ENCODE results near the gene ZGPAT. TPM values are rescaled to one million over a fixed set of nuclear protein-coding genes. Genes with fewer than 3 reads are reported as not detected.

The ZGPAT gene
- total RNA-seq, 1 experiment from 2014 or later = 27.2 TPM

- Histone ChIP-seq H3K4me1 (replicated peaks; ENCODE audit: insufficient read depth) (peaks cover 9% of the 10 kb centered on the region), H3K27me3 (ENCODE audit: insufficient read depth, low read depth) (no peaks in the 10 kb centered on the region), H3K4me2 (peak overlapping the region; percentile 72), H3K9me3 (ENCODE audit: insufficient read depth, low read depth) (no peaks in the 10 kb centered on the region), H3K79me2 (ENCODE audit: low read depth) (peaks cover 10% of the 10 kb centered on the region; the same call in 1 of the 2 replicates), H3F3A (ENCODE audit: insufficient read depth, low read depth) (peaks cover 37% of the 10 kb centered on the region), H2AFZ (no peak overlapping the region), H4K20me1 (ENCODE audit: insufficient read depth) (no peaks in the 10 kb centered on the region; the same call in 1 of the 2 replicates), H3K9me2 (ENCODE audit: insufficient read depth) (no peaks in the 10 kb centered on the region), H3K36me3 (ENCODE audit: low read depth) (no peaks in the 10 kb centered on the region), H3K27ac (no peak overlapping the region), H3K4me3 (peak overlapping the region; percentile 44; the same call in 1 of the 2 replicates)
- ChIA-PET CTCF (interaction anchor here (1.3 kb wide), 1 partner anchor 100 kb away, joined by 18 read pairs; no protein-coding TSS in a partner anchor), POLR2A (ENCODE audit: unreplicated experiment) (interaction anchor here (0.6 kb wide), 2 partner anchors 34 to 647 kb away, joined by 3 to 4 read pairs; partner anchors contain the start of genes ARFRP1 and ZGPAT)
- BruUV-seq (replicated peaks) = no TSS peak
- no peak for DNase-seq
- intact Hi-C loops (cut with micrococcal nuclease; ENCODE audit: unreplicated experiment) = loop anchor here (1.0 to 2.0 kb wide), 2 partner anchors 123 to 205 kb away; partner anchors contain the start of genes PTK6 and TPD52L2
- TF ChIP-seq CTCF (conservative IDR thresholded peaks at IDR 0.05) = no peak
- no peak for TF ChIP-seq EZH2 (IDR thresholded peaks at IDR 0.05; ENCODE audit: low read depth)
Observed at GRCh38 chr20:63741676-63742380, 34.0 kb downstream of the ZGPAT start.

DNA sequence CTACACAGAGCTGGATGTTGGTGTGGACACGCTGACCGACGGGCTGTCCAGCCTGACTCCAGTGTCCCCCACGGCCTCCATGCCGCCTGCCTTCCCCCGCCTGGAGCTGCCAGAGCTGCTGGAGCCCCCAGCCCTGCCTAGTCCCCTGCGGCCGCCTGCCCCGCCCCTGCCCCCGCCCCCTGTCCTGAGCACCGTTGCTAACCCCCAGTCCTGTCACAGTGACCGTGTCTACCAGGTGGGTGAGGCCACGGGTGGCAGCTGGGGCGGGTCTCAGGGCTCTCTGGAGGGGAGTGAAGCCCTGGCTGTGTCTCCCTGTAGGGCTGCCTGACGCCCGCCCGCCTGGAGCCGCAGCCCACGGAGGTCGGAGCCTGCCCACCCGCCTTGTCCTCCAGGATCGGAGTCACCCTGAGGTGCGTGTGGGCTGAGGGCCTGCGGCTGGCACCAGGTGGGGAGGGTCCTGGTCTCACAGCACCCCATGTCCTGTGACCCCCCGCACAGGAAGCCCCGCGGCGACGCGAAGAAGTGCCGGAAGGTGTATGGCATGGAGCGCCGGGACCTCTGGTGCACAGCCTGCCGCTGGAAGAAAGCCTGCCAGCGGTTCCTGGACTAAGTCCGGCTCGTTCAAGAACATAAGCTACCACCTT is 34.7 kb downstream of the ZGPAT start:
- ChIA-PET POLR2A (ENCODE audit: unreplicated experiment) (no interaction called here), CTCF (interaction anchor here (0.5 kb wide), 1 partner anchor 543 kb away, joined by 3 read pairs; no protein-coding TSS in a partner anchor)
- H3K27me3 ChIP-seq (ENCODE audit: insufficient read depth, low read depth) = no peaks in the 10 kb centered on the region
- H3K27ac ChIP-seq = no peak overlapping the region
- H3K4me2 ChIP-seq = no peak overlapping the region
- peaks cover 9% of the 10 kb centered on the region for H3K4me1 ChIP-seq (replicated peaks; ENCODE audit: insufficient read depth)
- intact Hi-C loops (cut with micrococcal nuclease; ENCODE audit: unreplicated experiment) = no loop called here
- no peaks in the 10 kb centered on the region for H3K9me3 ChIP-seq (ENCODE audit: insufficient read depth, low read depth)
- H3K4me3 ChIP-seq = no peak overlapping the region
- peaks cover 10% of the 10 kb centered on the region; the same call in 1 of the 2 replicates for H3K79me2 ChIP-seq (ENCODE audit: low read depth)
- no peaks in the 10 kb centered on the region for H3K36me3 ChIP-seq (ENCODE audit: low read depth)
- H2AFZ ChIP-seq = no peak overlapping the region
- DNase-seq = no peak
- no peaks in the 10 kb centered on the region for H3K9me2 ChIP-seq (ENCODE audit: insufficient read depth)
- TF ChIP-seq CTCF (conservative IDR thresholded peaks at IDR 0.05) (no peak), EZH2 (IDR thresholded peaks at IDR 0.05; ENCODE audit: low read depth) (no peak)
- no TSS peak for BruUV-seq (replicated peaks)
- peaks cover 36% of the 10 kb centered on the region for H3F3A ChIP-seq (ENCODE audit: insufficient read depth, low read depth)
- no peaks in the 10 kb centered on the region; the same call in 1 of the 2 replicates for H4K20me1 ChIP-seq (ENCODE audit: insufficient read depth)

DNA sequence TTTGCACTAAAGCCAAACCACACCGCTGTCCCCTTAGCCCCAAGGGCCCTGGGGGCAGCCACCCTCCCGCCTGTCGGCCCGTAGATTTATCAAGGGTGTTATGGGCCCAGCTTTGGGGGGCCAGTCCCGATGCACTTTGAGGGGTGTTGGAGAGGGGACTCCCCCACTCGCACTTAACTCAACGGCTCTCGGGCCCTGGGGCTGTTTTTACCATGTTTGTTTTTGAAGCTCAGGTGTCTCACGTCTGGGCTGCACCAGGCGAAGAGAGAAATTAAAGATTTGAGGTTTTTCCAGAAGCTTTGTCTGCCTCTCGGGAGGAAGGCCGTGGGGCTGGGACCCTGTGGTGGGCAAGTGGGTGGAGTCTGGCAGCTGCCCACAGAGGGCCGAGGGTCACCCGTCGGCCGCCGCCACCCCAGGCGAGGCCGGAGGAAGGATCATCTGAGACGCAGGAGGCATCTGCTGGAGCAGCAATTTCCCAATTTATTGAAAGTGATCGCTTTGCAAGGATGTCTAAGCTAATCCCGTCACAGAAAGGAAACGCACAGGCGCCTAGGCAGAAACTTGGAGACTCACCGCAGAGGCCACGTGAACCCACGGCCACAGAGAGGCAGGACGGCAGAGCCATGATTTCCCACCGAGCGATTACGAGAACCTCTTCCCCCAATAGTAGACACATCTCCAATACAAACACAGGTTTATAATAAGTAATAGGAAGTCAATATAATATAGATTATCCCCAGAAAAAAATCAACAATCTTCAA is 35.6 kb downstream of the ZGPAT start:
- Histone ChIP-seq H3F3A (ENCODE audit: insufficient read depth, low read depth) (peaks cover 36% of the 10 kb centered on the region), H3K4me3 (no peak overlapping the region), H3K36me3 (ENCODE audit: low read depth) (no peaks in the 10 kb centered on the region), H4K20me1 (ENCODE audit: insufficient read depth) (no peaks in the 10 kb centered on the region; the same call in 1 of the 2 replicates), H3K4me1 (replicated peaks; ENCODE audit: insufficient read depth) (peaks cover 9% of the 10 kb centered on the region), H3K27me3 (ENCODE audit: insufficient read depth, low read depth) (no peaks in the 10 kb centered on the region), H3K79me2 (ENCODE audit: low read depth) (peaks cover 10% of the 10 kb centered on the region; the same call in 1 of the 2 replicates), H3K27ac (no peak overlapping the region), H3K4me2 (no peak overlapping the region), H3K9me3 (ENCODE audit: insufficient read depth, low read depth) (no peaks in the 10 kb centered on the region), H3K9me2 (ENCODE audit: insufficient read depth) (no peaks in the 10 kb centered on the region), H2AFZ (no peak overlapping the region)
- ChIA-PET POLR2A (ENCODE audit: unreplicated experiment) (interaction anchor here (1.0 kb wide), 1 partner anchor 56 kb away, joined by 4 read pairs; no protein-coding TSS in a partner anchor), CTCF (interaction anchor here (0.5 kb wide), 1 partner anchor 543 kb away, joined by 3 read pairs; no protein-coding TSS in a partner anchor)
- no peak for TF ChIP-seq CTCF (conservative IDR thresholded peaks at IDR 0.05)
- no peak for TF ChIP-seq EZH2 (IDR thresholded peaks at IDR 0.05; ENCODE audit: low read depth)
- no peak for DNase-seq
- BruUV-seq (replicated peaks) = no TSS peak
- intact Hi-C loops (cut with micrococcal nuclease; ENCODE audit: unreplicated experiment) = no loop called here
